AG10803 (cell line): ENCODE measurements around the gene USP32.

Experiments
- DNase-seq: peaks from one replicate; pipeline ENCODE4 v3.0.0; 2010; ENCODE audit warnings: low read depth
- H3K4me3 ChIP-seq: 2 replicates; pipeline ENCODE4 v1.5.1; 2011; ENCODE audit warnings: mild to moderate bottlenecking, low read length, control low read depth
- TF ChIP-seq, protein P1 (sequence below): conservative IDR thresholded peaks from 2 replicates; pipeline ENCODE4 v1.5.1; 2011; ENCODE audit warnings: mild to moderate bottlenecking, low read length, control low read depth, inconsistent platforms

The USP32 gene

DNA sequence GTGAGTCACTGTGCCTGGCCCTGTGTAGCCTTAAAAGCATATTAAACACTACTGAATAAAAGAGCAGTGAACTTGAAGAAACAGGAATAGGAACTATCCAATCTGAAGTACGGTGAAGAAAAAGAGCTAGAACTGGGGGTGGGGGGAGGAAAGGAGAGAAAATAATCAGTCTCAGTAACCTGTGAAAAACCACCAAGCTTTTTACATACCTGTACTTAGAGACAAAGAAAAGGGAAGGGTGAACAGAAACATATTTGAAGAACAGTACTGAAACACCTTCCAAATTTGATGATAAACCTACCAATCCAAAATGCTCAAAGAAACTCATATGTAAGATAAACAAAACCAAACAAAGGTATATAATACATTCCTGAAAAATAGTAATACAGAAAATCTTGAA lies 77.5 kb downstream of the USP32 start:
- DNase-seq: no peak
- no peak overlapping the region for H3K4me3 ChIP-seq
- TF ChIP-seq, protein P1, sequence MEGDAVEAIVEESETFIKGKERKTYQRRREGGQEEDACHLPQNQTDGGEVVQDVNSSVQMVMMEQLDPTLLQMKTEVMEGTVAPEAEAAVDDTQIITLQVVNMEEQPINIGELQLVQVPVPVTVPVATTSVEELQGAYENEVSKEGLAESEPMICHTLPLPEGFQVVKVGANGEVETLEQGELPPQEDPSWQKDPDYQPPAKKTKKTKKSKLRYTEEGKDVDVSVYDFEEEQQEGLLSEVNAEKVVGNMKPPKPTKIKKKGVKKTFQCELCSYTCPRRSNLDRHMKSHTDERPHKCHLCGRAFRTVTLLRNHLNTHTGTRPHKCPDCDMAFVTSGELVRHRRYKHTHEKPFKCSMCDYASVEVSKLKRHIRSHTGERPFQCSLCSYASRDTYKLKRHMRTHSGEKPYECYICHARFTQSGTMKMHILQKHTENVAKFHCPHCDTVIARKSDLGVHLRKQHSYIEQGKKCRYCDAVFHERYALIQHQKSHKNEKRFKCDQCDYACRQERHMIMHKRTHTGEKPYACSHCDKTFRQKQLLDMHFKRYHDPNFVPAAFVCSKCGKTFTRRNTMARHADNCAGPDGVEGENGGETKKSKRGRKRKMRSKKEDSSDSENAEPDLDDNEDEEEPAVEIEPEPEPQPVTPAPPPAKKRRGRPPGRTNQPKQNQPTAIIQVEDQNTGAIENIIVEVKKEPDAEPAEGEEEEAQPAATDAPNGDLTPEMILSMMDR: no peak

GRCh38 chr17:60311936-60312335 lies 80.0 kb downstream of the USP32 start:
- TF ChIP-seq, protein P1: no peak
- H3K4me3 ChIP-seq: no peak overlapping the region
- DNase-seq: peak; percentile 63

DNA sequence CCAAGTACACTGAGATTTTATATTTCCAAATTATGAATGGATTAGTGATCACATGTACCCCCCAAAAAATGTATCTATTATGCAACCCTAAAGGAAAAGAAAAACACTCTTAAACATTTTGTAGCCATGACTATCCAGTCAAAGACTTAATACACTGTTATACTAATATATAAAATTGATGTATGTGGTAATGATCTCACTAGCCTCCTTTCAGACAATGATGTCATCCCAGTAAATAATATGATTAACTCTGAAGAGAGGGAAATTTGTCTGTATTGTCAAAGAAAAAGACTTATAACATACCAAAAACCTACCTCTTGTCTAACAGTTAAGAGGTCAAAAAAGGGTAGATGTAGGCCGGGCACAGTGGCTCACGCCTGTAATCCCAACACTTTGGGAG lies 80.7 kb downstream of the USP32 start:
- TF ChIP-seq, protein P1: no peak
- H3K4me3 ChIP-seq: no peak overlapping the region

DNA sequence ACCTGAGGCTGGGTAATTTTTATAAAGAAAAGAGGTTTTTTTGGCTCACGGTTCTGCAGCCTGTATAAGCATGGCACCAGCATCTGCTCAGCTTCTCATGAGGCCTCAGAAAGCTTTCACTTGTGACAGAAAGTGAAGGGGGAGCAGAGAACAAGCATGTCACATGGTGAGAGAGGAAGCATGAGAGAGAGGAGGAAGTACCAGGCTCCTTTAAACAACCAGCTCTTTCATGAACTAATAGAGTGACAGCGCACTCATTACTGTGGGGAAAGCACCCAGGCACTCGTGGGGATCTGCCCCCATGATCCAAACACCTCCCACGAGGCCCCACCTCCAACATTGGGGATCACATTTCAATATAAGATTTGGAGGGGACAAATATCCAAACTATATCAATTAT lies 86.8 kb downstream of the USP32 start:
- TF ChIP-seq, protein P1: no peak
- no peak overlapping the region for H3K4me3 ChIP-seq
- DNase-seq: no peak

More for the DNA sequence above, 80.7 kb downstream of the USP32 start:
- DNase-seq: no peak

DNA sequence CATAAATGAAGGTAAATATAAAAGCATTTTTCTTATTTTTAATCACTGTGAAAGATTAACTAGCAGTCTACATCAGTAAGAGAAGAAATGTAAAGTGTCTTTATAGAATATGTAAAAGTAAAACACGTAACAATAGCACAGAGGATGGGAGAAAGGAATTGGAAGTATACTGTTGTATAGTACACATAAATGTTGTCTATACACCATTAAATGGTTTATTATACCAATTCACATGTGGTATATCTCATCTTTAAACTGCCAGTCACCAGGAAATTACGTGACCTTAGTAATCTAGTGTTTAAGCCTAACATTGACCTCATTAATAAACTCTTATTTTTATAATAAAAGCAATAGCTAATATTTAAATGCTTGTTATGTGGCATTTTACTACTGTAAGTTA lies 87.4 kb downstream of the USP32 start:
- no peak for DNase-seq
- H3K4me3 ChIP-seq: no peak overlapping the region
- TF ChIP-seq, protein P1: no peak

DNA sequence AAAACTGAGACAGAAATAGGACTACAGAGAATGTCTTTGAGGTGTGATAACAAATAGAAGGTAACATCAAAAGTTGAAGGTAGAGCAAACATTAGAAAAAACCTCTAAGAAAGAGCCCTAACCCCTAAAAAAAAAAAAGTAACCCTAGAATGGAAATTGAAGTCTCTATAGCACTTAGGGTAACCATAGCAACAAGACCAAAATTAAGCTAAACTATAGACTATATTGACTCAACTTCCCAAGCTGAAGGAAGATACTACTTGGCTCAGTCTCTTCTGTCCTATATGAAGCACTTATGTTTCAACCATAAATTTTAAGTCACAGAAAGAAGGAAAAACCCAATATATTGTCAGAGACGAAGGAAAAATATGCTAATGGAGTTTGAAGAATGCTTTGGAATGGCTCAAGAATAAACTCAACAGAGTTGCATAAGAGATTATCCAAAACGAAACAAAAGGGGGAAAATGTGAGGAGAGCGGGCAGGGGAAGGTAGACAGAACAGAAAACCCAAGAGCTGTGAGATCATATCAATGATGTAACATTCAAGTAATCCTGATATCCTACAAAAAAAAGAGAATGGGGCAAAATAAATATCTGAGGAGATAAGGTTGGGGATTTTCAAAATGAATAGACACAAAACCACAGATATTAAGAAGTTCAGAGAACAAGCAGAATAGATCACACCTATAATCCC lies 88.4 kb downstream of the USP32 start:
- no peak for DNase-seq
- TF ChIP-seq, protein P1: no peak
- no peak overlapping the region for H3K4me3 ChIP-seq

DNA sequence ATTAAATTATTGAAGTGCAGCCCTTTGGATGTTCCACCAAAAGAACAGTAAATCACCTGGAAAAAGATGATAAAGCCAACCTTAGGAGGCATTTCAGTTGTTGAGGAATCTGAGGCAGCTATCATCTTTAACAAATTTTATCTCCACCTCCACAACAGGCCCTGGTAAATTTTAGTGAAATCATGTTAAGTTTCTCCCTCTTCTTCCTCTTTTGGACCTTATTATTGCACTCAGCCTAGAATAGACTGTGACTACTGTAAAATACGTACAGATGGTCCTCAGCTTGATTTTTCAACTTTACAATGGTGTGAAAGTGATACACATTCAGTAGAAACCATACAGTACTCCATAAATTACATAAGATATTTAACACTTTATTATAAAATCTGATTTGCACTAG lies 90.3 kb downstream of the USP32 start:
- no peak for DNase-seq
- TF ChIP-seq, protein P1: no peak
- no peak overlapping the region for H3K4me3 ChIP-seq
